22Rv1 (cell line): ENCODE results near the gene DENND1B.

Experiments used
- H3K27ac ChIP-seq: fragments of 450-650 bp; 2 replicates; pipeline ENCODE4 v1.5.1; 2017
- CTCF ChIP-seq: fragments of 450-650 bp; IDR thresholded peaks from 2 replicates; pipeline ENCODE4 v1.5.1; 2017; ENCODE audit warnings: mild to moderate bottlenecking
- ZFX ChIP-seq: fragments of 450-650 bp; IDR thresholded peaks from 2 replicates; pipeline ENCODE4 v1.6.1; 2017; ENCODE audit warnings: antibody characterized with exemption, borderline replicate concordance

DENND1B gene

GRCh38 chr1:197614916-197615692 lies 160.2 kb downstream of the DENND1B start:
- no peak overlapping the region for H3K27ac ChIP-seq
- TF ChIP-seq CTCF: peak; percentile 94
- TF ChIP-seq ZFX: no peak

GRCh38 chr1:197606168-197606845 lies 169.0 kb downstream of the DENND1B start:
- H3K27ac ChIP-seq: no peak overlapping the region
- TF ChIP-seq CTCF: no peak
- TF ChIP-seq ZFX: no peak

- TF ChIP-seq ZFX (no peak), CTCF (no peak)
- no peak overlapping the region for H3K27ac ChIP-seq
Observed at GRCh38 chr1:197604302-197604701, 171.0 kb downstream of the DENND1B start.

- TF ChIP-seq ZFX (no peak), CTCF (no peak)
- H3K27ac ChIP-seq: no peak overlapping the region
Observed at GRCh38 chr1:197600751-197601150, 174.5 kb downstream of the DENND1B start.

- no peak overlapping the region for H3K27ac ChIP-seq
- TF ChIP-seq CTCF: no peak
- no peak for TF ChIP-seq ZFX
Observed at GRCh38 chr1:197599789-197600188, 175.5 kb downstream of the DENND1B start.

- H3K27ac ChIP-seq: no peak overlapping the region
- no peak for TF ChIP-seq ZFX
- TF ChIP-seq CTCF: no peak
Observed at GRCh38 chr1:197598935-197599334, 176.3 kb downstream of the DENND1B start.

GRCh38 chr1:197595304-197595904 lies 179.9 kb downstream of the DENND1B start:
- H3K27ac ChIP-seq: no peak overlapping the region
- TF ChIP-seq CTCF: no peak
- no peak for TF ChIP-seq ZFX
